GM20000 (cell line): ENCODE results near the gene NMD3.

Experiments
- DNase-seq: peaks from one replicate; pipeline ENCODE4 v3.0.0; 2012; ENCODE audit warnings: low spot score
- CTCF ChIP-seq: IDR thresholded peaks from 2 replicates; pipeline ENCODE4 v1.5.1; 2012; ENCODE audit warnings: mild to moderate bottlenecking, control low read depth; ENCODE audit errors: extremely low read depth, missing control alignments

Gene NMD3

GRCh38 chr3:161267646-161268045, 46.5 kb downstream of the NMD3 start:
- TF ChIP-seq CTCF: no peak
- no peak for DNase-seq

GRCh38 chr3:161268601-161269000, 47.5 kb downstream of the NMD3 start:
- DNase-seq: no peak
- no peak for TF ChIP-seq CTCF

- no peak for DNase-seq
- TF ChIP-seq CTCF: no peak
Observed at GRCh38 chr3:161270991-161271390, 49.9 kb downstream of the NMD3 start.

GRCh38 chr3:161271646-161272045, 50.5 kb downstream of the NMD3 start:
- TF ChIP-seq CTCF: no peak
- DNase-seq: no peak

GRCh38 chr3:161272524-161272923, 51.4 kb downstream of the NMD3 start:
- no peak for TF ChIP-seq CTCF
- no peak for DNase-seq

GRCh38 chr3:161273589-161274218, 52.6 kb downstream of the NMD3 start:
- DNase-seq: no peak
- TF ChIP-seq CTCF: no peak

- TF ChIP-seq CTCF: peak; percentile 19
- DNase-seq: peak; percentile 33
Observed at GRCh38 chr3:161274691-161275298, 53.7 kb downstream of the NMD3 start.
